Subcutaneous abdominal adipose tissue (tissue), 5 donors: ENCODE results near the gene OPCML.

Experiments used
- H3K27ac ChIP-seq: one replicate; pipeline ENCODE4 v1.7.0; 2013; ENCODE audit warnings: low read depth, mild to moderate bottlenecking, inconsistent platforms, low read length, moderate library complexity
- H3K27me3 ChIP-seq, 5 donors: one replicate each; pipeline ENCODE4 v1.7.0; 2013; ENCODE audit warnings: low read length in 5 of 5, inconsistent platforms in 1 of 5; ENCODE audit not compliant: control insufficient read depth in 5 of 5, insufficient read depth in 4 of 5
- H3K36me3 ChIP-seq, 5 donors: one replicate each; pipeline ENCODE4 v1.7.0; 2013; ENCODE audit warnings: low read length in 5 of 5; ENCODE audit not compliant: control insufficient read depth in 5 of 5, insufficient read depth in 5 of 5
- H3K4me1 ChIP-seq, 5 donors: one replicate each; pipeline ENCODE4 v1.7.0; 2013; ENCODE audit warnings: low read length in 5 of 5, mild to moderate bottlenecking in 3 of 5, moderate library complexity in 1 of 5; ENCODE audit not compliant: control insufficient read depth in 5 of 5, insufficient read depth in 5 of 5
- H3K4me3 ChIP-seq, 5 donors: one replicate each; pipeline ENCODE4 v1.7.0; 2013; ENCODE audit warnings: low read length in 5 of 5, low read depth in 1 of 5
- H3K9ac ChIP-seq, 5 donors: one replicate each; pipeline ENCODE4 v1.7.0; 2013; ENCODE audit warnings: low read length in 5 of 5, mild to moderate bottlenecking in 4 of 5, moderate library complexity in 3 of 5
- H3K9me3 ChIP-seq, 5 donors: one replicate each; pipeline ENCODE4 v1.7.0; 2013; ENCODE audit warnings: low read length in 5 of 5; ENCODE audit not compliant: control insufficient read depth in 5 of 5
- donor health status: healthy.
- donor health status: healthy.
- donor health status: healthy.
- donor health status: healthy.
- donor health status: healthy.

OPCML gene

DNA sequence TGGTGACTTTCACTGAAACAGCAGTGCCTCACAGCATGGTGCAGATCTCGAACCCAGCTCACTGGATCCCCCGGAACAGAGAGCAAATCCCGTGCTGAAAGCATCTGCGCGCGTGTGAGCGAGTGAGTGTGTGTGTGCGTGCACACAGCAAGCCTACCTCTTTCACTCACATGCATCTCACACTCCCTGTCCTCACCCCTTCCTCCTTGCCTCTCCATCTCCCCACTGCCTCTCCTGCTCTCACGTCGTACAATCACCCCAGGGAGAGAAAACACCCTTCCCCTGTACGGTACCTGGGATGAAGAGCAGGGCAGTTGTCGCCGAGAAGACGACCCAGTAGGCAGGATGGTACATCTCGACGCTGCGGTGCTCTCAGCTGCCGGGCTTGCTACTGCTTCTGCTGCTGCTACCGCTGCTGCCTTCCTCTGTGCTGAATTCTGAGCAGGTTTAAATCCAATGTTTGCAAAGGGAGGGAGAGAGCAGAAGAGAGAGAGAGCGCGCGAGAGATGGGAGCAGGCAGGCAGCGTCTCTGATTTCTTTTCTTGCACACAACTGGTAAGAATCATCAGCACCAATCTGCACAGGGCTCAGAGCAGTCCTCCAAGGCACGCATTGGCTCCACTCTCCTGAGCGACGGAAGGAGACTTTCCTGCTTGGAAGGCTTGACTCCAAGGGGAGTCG is at the start of gene OPCML:
TSS of gene OPCML (minus strand) at position 531 of the 681 bp plus-strand sequence.
- Histone ChIP-seq H3K9ac (no peak within 1 kb of the TSS), H3K36me3 (no peaks in the 10 kb centered on the region), H3K27ac (no peak within 1 kb of the TSS), H3K4me1 (no peaks in the 10 kb centered on the region), H3K27me3 (peaks cover 23 to 43% (median 26%) of the 10 kb centered on the region in 5 donors), H3K4me3 (no peak within 1 kb of the TSS), H3K9me3 (no peaks in the 10 kb centered on the region)

- Histone ChIP-seq H3K36me3 (no peaks in the 10 kb centered on the region), H3K9ac (no peak overlapping the region), H3K4me1 (no peaks in the 10 kb centered on the region), H3K9me3 (peaks cover 0 to 7% (median 0%) of the 10 kb centered on the region in 5 donors), H3K27ac (no peak overlapping the region), H3K27me3 (peaks cover 0 to 2% (median 0%) of the 10 kb centered on the region in 5 donors), H3K4me3 (no peak overlapping the region)
Observed at GRCh38 chr11:133581091-133581490, 48.8 kb upstream of the OPCML start.

DNA sequence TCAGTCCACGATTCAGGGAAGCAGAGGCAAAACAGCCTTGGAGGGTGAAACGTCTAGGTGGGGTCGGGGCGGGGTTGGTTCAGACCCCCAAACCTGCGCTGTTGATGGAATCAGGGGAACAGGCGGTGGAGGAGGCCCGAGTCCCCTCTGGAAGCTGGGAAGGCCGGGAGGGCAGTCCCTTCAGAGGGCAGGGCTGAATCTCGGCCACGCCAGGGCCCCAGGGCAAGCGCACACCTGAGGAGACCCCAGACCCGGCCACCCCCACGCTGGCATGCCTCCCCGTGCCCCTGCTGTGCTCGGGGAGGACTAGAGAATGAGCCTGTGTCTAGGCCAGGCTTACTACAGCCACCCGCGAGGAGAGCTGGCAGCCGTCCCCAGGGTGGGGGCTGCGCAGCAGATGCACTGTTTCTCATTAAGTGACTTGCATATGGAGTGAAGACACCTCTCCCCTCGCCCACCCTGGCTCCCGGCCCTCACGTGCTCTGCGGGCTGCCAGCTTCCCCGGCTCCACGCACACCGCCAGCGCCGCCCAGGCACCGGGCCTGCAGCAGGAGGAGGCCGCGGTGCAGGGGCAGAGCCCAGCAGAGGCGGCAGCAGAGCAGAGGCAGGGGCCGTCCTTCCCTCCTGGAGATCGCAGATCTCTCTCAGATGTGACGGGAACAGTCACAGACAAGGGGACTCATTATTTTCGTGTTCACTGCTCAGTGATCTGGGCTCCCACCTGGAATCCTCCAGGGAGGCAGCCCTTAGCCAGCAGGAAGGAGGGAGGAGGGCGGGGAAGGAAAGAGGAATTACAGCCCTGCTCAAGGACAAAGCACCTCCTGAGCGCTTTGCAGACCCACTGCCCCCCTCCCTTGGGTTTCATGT is 47.1 kb upstream of the OPCML start:
- H3K36me3 ChIP-seq: no peaks in the 10 kb centered on the region
- no peaks in the 10 kb centered on the region for H3K4me1 ChIP-seq
- H3K9ac ChIP-seq: no peak overlapping the region
- H3K4me3 ChIP-seq: no peak overlapping the region
- H3K27ac ChIP-seq: no peak overlapping the region
- peaks cover 0 to 7% (median 0%) of the 10 kb centered on the region in 5 donors for H3K9me3 ChIP-seq
- H3K27me3 ChIP-seq: peaks cover 0 to 2% (median 0%) of the 10 kb centered on the region in 5 donors

GRCh38 chr11:133577403-133577802 is 45.1 kb upstream of the OPCML start:
- H3K36me3 ChIP-seq: no peaks in the 10 kb centered on the region
- peaks cover 0 to 3% (median 0%) of the 10 kb centered on the region in 5 donors for H3K27me3 ChIP-seq
- H3K9ac ChIP-seq: no peak overlapping the region
- no peaks in the 10 kb centered on the region for H3K4me1 ChIP-seq
- no peak overlapping the region for H3K4me3 ChIP-seq
- H3K9me3 ChIP-seq: peaks cover 0 to 3% (median 0%) of the 10 kb centered on the region in 5 donors
- no peak overlapping the region for H3K27ac ChIP-seq

DNA sequence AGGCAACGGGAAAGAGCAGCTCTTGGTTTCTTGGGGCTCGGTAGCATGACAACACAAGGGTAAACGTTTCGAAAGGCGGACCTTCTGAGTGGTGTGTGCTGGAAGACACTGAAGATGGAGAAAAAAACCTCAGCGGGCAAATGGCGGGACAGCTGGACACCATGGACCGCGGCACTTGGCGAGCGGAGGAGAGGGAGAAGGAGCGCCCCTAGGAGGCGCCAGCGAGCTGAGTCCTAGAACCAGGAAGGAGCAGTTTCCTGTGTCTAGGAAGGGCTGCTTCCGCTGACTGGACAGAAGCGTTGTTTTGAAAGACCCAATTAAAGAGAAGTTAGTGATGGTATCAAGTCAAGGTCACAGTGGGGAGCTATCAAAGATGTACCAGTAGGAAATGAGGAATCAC is 44.0 kb upstream of the OPCML start:
- Histone ChIP-seq H3K27ac (no peak overlapping the region), H3K4me1 (no peaks in the 10 kb centered on the region), H3K36me3 (no peaks in the 10 kb centered on the region), H3K9ac (no peak overlapping the region), H3K4me3 (no peak overlapping the region), H3K9me3 (no peaks in the 10 kb centered on the region), H3K27me3 (peaks cover 0 to 3% (median 0%) of the 10 kb centered on the region in 5 donors)

GRCh38 chr11:133573081-133573480 is 40.8 kb upstream of the OPCML start:
- H3K27ac ChIP-seq: no peak overlapping the region
- no peaks in the 10 kb centered on the region for H3K4me1 ChIP-seq
- no peak overlapping the region for H3K9ac ChIP-seq
- H3K4me3 ChIP-seq: no peak overlapping the region
- no peaks in the 10 kb centered on the region for H3K36me3 ChIP-seq
- peaks cover 0 to 3% (median 0%) of the 10 kb centered on the region in 5 donors for H3K27me3 ChIP-seq
- no peaks in the 10 kb centered on the region for H3K9me3 ChIP-seq

GRCh38 chr11:133570376-133570775 is 38.1 kb upstream of the OPCML start:
- Histone ChIP-seq H3K36me3 (no peaks in the 10 kb centered on the region), H3K9me3 (peaks cover 0 to 3% (median 0%) of the 10 kb centered on the region in 5 donors), H3K4me3 (no peak overlapping the region), H3K9ac (no peak overlapping the region), H3K27me3 (peaks cover 0 to 3% (median 0%) of the 10 kb centered on the region in 5 donors), H3K4me1 (no peaks in the 10 kb centered on the region), H3K27ac (no peak overlapping the region)

DNA sequence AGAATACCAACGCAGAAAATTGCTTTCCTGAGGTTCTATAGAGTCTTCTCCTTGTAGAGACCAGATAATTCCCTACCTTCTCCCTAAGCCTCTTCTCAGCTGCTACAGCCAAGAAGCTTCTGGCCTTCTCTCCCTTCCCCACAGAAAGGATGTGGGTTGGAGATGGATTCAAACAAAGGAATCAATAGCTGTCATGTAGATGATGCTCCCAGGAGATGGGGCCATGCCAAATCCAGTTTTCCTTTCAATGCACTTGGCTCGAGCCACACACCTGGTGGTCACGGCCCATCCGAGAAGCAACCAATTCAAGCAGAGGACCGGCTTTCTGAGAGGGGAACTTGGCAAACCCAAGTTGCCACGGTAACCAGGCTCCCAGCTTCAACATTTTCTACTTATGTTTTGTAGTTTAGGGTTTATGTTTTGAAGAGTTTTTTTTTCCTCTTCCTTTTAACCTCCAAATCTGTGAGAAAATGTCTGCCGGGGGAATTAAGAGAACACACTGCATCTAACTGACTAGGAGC is 31.3 kb upstream of the OPCML start:
- Histone ChIP-seq H3K4me1 (no peaks in the 10 kb centered on the region), H3K4me3 (no peak overlapping the region), H3K36me3 (no peaks in the 10 kb centered on the region), H3K9me3 (peaks cover 0 to 3% (median 0%) of the 10 kb centered on the region in 5 donors), H3K27me3 (peaks cover 0 to 9% (median 0%) of the 10 kb centered on the region in 5 donors), H3K27ac (no peak overlapping the region), H3K9ac (no peak overlapping the region)

GRCh38 chr11:133560472-133560855 is 28.2 kb upstream of the OPCML start:
- H3K27ac ChIP-seq: no peak overlapping the region
- no peaks in the 10 kb centered on the region for H3K9me3 ChIP-seq
- no peaks in the 10 kb centered on the region for H3K4me1 ChIP-seq
- no peaks in the 10 kb centered on the region for H3K36me3 ChIP-seq
- no peak overlapping the region for H3K4me3 ChIP-seq
- peaks cover 0 to 6% (median 0%) of the 10 kb centered on the region in 5 donors for H3K27me3 ChIP-seq
- H3K9ac ChIP-seq: no peak overlapping the region
